ENCODE data around the gene CDC42EP3.

GRCh38 chr2:37625156-37625555, 46.3 kb downstream of the CDC42EP3 start:
- TF ChIP-seq POLR2A (IDR thresholded peaks at IDR 0.05) (no peak), CTCF (IDR thresholded peaks at IDR 0.05) (no peak)

Measured in thyroid gland (tissue), 4 donors.